Measurements from ENCODE around the gene SCYGR4. TPM values are rescaled to one million over a fixed set of nuclear protein-coding genes. Genes with fewer than 3 reads are reported as not detected.
"Not testable (repeated sequence)": the region's sequence is repeated elsewhere in the genome, so short reads cannot be mapped to it uniquely, and the experiment has no call there.

The SCYGR4 gene
- total RNA-seq (2014; rRNA removed; shearing (Covaris generic); ENCODE audit: low replicate concordance), result not detected in 2 replicates

GRCh38 chr2:227617316-227618230, at the start of gene SCYGR4:
TSS of gene SCYGR4 (plus strand) at chr2:227617498. CDS start at chr2:227617498, 0 bp downstream.
- H3K9me3 ChIP-seq, result peaks cover under 1% of the 10 kb centered on the region
- no peak for DNase-seq
- H3K4me3 ChIP-seq, result no peak within 1 kb of the TSS
- H3K36me3 ChIP-seq, result no peaks in the 10 kb centered on the region
- H3K27me3 ChIP-seq, result no peaks in the 10 kb centered on the region

- DNase-seq, result no peak
- Histone ChIP-seq H3K4me3 (no peak overlapping the region), H3K36me3 (peaks cover 4% of the 10 kb centered on the region), H3K27me3 (no peaks in the 10 kb centered on the region), H3K9me3 (no peaks in the 10 kb centered on the region)
Observed at GRCh38 chr2:227568852-227569169, 48.5 kb upstream of the SCYGR4 start.

- Histone ChIP-seq H3K4me3 (no peak overlapping the region), H3K27me3 (no peaks in the 10 kb centered on the region)
- no peak for DNase-seq
Observed at GRCh38 chr2:227570615-227571014, 46.7 kb upstream of the SCYGR4 start.

DNA sequence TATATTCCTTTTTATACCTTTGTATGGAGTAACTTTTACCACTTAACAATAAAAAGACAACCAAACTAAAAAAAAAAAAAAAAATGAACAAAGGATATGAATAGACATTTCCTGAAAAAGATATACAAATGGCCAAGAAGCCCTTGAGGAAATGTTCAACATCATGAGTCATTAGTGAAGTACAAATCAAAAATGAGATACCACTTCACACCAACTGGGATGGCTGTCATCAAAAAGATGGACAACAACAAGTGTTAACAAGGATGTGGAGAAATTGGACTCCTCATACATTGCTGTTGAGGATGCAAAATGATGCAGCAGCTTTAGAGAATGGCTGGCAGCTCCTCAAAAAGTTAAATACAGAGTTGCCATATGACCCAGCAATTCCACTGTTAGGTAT, 41.2 kb upstream of the SCYGR4 start:
- no peak for DNase-seq
- Histone ChIP-seq H3K36me3 (no peaks in the 10 kb centered on the region), H3K9me3 (no peaks in the 10 kb centered on the region), H3K4me3 (no peak overlapping the region), H3K27me3 (no peaks in the 10 kb centered on the region)

More at GRCh38 chr2:227570615-227571014, 46.7 kb upstream of the SCYGR4 start:
- H3K36me3 ChIP-seq, result no peaks in the 10 kb centered on the region; the same call in none of the 2 replicates
- H3K9me3 ChIP-seq, result no peaks in the 10 kb centered on the region

DNA sequence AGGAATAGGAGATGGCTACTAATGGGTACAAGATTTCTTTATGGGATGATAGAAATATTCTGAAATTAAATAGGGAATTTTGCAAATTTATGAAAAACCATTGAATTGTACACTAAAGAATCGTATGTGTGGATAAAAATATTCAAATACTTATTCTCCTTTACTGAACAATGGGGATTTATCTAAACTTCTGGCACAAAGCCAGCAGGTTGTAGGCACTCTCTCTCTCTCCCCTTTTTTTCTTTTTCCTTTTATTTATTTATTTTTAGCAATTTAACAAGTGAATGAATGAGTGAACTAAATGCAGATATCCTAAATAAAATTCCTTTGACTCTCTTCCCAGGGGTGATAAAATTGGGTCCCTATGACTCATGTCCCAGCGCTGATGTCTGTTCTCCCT, 40.5 kb upstream of the SCYGR4 start:
- Histone ChIP-seq H3K4me3 (no peak overlapping the region), H3K27me3 (no peaks in the 10 kb centered on the region), H3K36me3 (no peaks in the 10 kb centered on the region), H3K9me3 (no peaks in the 10 kb centered on the region; the same call in 1 of the 2 replicates)
- no peak for DNase-seq

DNA sequence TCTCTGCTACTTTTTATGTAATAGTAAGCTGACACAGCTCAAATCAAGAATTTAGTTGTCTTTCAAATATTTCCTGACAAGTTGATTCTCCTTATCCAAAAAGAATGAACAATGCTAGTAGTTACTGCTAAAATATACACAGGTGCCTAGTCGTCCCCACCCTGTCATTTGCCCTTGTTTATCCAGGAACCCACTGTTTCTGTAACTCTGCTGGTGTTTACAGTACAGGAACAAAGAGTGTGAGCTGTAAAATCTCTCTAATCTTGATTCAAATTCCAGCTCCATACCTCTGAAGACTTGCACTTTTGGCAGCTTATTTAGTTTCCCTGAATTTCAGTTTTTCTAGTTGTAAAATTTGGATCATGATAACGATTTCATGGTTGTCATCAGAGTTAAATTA, 39.7 kb upstream of the SCYGR4 start:
- no peak overlapping the region for H3K4me3 ChIP-seq
- H3K9me3 ChIP-seq, result peaks cover 6% of the 10 kb centered on the region
- no peaks in the 10 kb centered on the region for H3K27me3 ChIP-seq
- H3K36me3 ChIP-seq, result no peaks in the 10 kb centered on the region
- no peak for DNase-seq

DNA sequence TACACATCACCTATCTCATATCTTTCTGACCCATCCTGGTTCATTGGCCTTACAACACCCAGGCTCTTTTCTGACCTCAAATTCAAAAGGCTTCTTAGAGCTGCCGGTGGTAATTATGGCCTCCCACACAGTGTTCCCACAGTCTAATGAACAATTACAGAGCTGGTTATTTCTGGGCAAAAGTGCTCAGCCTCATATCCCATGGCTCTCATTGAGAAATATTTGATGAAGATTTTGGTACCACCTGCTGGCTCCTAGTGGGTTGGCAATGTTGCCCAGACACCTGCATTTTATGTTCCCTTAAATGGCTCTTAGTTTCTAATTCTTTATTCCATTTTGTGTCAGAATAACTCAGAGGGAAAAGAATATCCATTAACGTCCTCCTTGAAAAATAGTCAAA, 38.7 kb upstream of the SCYGR4 start:
- Histone ChIP-seq H3K27me3 (no peaks in the 10 kb centered on the region), H3K4me3 (no peak overlapping the region), H3K36me3 (no peaks in the 10 kb centered on the region), H3K9me3 (peaks cover 8% of the 10 kb centered on the region)
- DNase-seq, result no peak

DNA sequence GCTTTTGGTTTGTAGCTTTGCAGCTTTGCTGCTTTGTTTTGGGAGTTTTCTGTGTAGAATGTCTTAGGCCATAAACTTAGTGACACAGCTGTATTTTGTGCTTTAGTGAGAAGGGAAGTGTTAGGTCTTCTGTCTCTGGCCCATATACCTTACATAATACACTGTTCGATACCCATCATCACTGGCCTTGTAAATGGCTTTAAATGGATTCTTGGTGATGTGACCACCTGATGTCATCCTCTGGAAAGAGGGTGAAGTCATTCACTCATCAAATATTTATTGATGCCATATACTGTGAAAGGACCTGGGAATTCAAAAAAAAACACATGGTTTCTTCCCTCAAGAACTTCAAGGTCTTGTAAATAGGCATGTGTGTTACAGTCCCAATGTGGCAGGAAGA, 37.5 kb upstream of the SCYGR4 start:
- Histone ChIP-seq H3K4me3 (no peak overlapping the region), H3K36me3 (no peaks in the 10 kb centered on the region), H3K27me3 (no peaks in the 10 kb centered on the region), H3K9me3 (peaks cover 8% of the 10 kb centered on the region)
- DNase-seq, result no peak

DNA sequence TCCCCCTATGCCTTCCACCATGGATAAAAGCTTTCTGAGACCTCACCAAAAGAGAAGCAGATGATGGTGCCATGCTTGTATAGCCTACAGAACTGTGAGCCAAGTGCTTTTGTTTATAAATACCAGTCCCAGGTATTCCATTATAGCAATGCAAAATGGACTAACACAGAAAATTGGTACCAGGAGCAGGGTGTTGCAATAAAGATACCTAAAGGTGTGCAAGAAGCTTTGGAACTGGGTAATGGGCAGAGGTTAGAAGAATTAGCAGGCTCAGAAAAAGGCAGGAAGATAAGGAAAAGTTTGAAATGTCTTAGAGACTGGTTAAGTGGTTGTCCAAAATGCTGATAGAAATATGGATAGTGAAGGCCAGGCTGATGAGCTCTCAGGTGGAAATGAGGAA, 34.9 kb upstream of the SCYGR4 start:
- no peak overlapping the region for H3K4me3 ChIP-seq
- no peaks in the 10 kb centered on the region for H3K36me3 ChIP-seq
- no peak for DNase-seq
- H3K27me3 ChIP-seq, result no peaks in the 10 kb centered on the region
- H3K9me3 ChIP-seq, result peaks cover 8% of the 10 kb centered on the region

- Histone ChIP-seq H3K4me3 (no peak overlapping the region), H3K27me3 (no peaks in the 10 kb centered on the region), H3K36me3 (no peaks in the 10 kb centered on the region), H3K9me3 (no peaks in the 10 kb centered on the region)
- no peak for DNase-seq
Observed at GRCh38 chr2:227592694-227593387, 24.5 kb upstream of the SCYGR4 start.

DNA sequence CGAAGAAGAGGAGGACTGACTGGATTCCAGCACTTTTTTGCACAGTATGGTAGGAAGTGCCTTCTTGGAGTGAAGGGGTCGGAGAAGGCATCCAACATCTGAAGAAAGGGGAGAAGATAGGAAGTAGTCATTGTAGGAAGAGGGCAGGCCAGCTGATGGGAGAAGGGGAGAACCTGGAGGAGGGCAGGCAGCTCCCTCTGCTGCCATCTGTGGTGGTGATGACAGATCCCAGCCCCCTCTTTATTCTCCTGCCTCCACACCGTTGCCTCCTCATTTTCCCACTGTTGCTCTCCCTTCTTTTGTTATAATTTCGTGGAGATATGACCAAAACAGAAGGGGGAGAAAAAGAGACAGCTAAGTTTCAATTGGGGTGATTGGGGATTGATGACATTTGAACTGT, 21.5 kb upstream of the SCYGR4 start:
- no peak for DNase-seq
- Histone ChIP-seq H3K9me3 (no peaks in the 10 kb centered on the region), H3K36me3 (no peaks in the 10 kb centered on the region), H3K27me3 (no peaks in the 10 kb centered on the region), H3K4me3 (no peak overlapping the region)

GRCh38 chr2:227597036-227597435, 20.3 kb upstream of the SCYGR4 start:
- Histone ChIP-seq H3K27me3 (no peaks in the 10 kb centered on the region), H3K36me3 (no peaks in the 10 kb centered on the region), H3K9me3 (no peaks in the 10 kb centered on the region), H3K4me3 (no peak overlapping the region)
- DNase-seq, result no peak

DNA sequence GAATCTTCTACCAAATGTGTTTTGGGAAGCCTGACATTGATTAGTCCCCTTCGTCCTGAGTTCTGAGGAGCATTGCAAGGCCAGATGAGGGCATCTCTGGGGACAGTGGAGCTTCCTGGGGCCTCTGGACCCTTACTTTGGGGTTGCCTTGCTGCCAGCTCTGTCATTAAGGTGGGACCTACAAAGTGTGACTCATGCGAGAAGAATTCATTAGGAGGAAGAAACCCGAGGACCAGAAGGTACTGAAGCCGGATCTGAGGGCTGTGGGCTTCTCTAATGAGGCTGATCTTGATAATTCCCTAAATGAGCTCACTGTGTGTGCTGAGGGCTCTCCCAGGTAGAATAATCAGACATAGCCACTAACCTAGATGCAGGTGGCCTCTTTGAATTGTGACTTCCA, 19.3 kb upstream of the SCYGR4 start:
- no peak for DNase-seq
- Histone ChIP-seq H3K27me3 (no peaks in the 10 kb centered on the region), H3K9me3 (no peaks in the 10 kb centered on the region), H3K36me3 (no peaks in the 10 kb centered on the region), H3K4me3 (no peak overlapping the region)

- not testable (repeated sequence) for H3K9me3 ChIP-seq, H3K36me3 ChIP-seq, DNase-seq, H3K4me3 ChIP-seq, H3K27me3 ChIP-seq
Observed at GRCh38 chr2:227598835-227599503, 18.3 kb upstream of the SCYGR4 start, which contains the start of gene SCYGR2. TSS of gene SCYGR2 (plus strand) at chr2:227598893. CDS start at chr2:227598893, 0 bp downstream.

- Histone ChIP-seq H3K36me3 (no peaks in the 10 kb centered on the region), H3K27me3 (no peaks in the 10 kb centered on the region), H3K9me3 (no peaks in the 10 kb centered on the region), H3K4me3 (no peak overlapping the region)
- no peak for DNase-seq
Observed at GRCh38 chr2:227602358-227602757, 14.9 kb upstream of the SCYGR4 start.

- Histone ChIP-seq H3K36me3 (no peaks in the 10 kb centered on the region), H3K9me3 (no peaks in the 10 kb centered on the region), H3K4me3 (no peak overlapping the region), H3K27me3 (no peaks in the 10 kb centered on the region)
- DNase-seq, result no peak
Observed at GRCh38 chr2:227606476-227606875, 10.8 kb upstream of the SCYGR4 start.

GRCh38 chr2:227607941-227608340, 9.4 kb upstream of the SCYGR4 start:
- no peaks in the 10 kb centered on the region for H3K9me3 ChIP-seq
- no peak for DNase-seq
- no peak overlapping the region for H3K4me3 ChIP-seq
- H3K27me3 ChIP-seq, result no peaks in the 10 kb centered on the region
- no peaks in the 10 kb centered on the region for H3K36me3 ChIP-seq
